Esophagus muscularis mucosa (tissue), 4 donors: ENCODE results near the gene TMEM255B.
"Not testable (repeated sequence)": the region's sequence is repeated elsewhere in the genome, so short reads cannot be mapped to it uniquely, and the experiment has no call there.

ENCODE experiments used
- CTCF ChIP-seq, 3 experiments: fragments of 200-600 bp in 2 of 3; fragments of 450-650 bp in 1 of 3; sonication (generic) in 2 of 3; IDR thresholded peaks; one replicate each; pipeline ENCODE4 v1.5.1; 2017 to 2019; ENCODE audit warnings: antibody characterized with exemption in 3 of 3, mild to moderate bottlenecking in 2 of 3, moderate library complexity in 1 of 3
- EP300 ChIP-seq: sonication (generic); formaldehyde crosslinking; IDR thresholded peaks from one replicate; pipeline ENCODE4 v1.6.1; 2017; ENCODE audit warnings: antibody characterized with exemption
- POLR2A ChIP-seq: fragments of 450-650 bp; IDR thresholded peaks from one replicate; pipeline ENCODE4 v1.6.1; 2017; ENCODE audit warnings: antibody characterized with exemption, moderate library complexity, mild to moderate bottlenecking, low read depth
- POLR2AphosphoS5 ChIP-seq, 2 donors: sonication (generic); formaldehyde crosslinking; IDR thresholded peaks; one replicate each; pipeline ENCODE4 v1.6.1; 2017; ENCODE audit warnings: antibody characterized with exemption in 2 of 2

DNA sequence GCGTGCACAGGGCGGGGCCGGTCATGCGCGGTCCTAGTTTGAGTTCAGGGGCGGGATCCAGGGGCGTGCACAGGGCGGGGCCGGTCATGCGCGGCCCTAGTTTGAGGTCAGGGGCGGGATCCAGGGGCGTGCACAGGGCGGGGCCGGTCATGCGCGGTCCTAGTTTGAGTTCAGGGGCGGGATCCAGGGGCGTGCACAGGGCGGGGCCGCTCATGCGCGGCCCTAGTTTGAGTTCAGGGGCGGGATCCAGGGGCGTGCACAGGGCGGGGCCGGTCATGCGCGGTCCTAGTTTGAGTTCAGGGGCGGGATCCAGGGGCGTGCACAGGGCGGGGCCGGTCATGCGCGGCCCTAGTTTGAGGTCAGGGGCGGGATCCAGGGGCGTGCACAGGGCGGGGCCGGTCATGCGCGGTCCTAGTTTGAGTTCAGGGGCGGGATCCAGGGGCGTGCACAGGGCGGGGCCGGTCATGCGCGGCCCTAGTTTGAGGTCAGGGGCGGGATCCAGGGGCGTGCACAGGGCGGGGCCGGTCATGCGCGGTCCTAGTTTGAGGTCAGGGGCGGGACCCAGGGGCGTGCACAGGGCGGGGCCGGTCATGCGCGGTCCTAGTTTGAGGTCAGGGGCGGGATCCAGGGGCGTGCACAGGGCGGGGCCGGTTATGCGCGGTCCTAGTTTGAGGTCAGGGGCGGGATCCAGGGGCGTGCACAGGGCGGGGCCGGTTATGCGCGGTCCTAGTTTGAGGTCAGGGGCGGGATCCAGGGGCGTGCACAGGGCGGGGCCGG is 33.5 kb upstream of the TMEM255B start:
- not testable (repeated sequence) for TF ChIP-seq POLR2A; CTCF (IDR thresholded peaks at IDR 0.05); EP300; POLR2AphosphoS5 (IDR thresholded peaks at IDR 0.05)
